Thyroid gland (tissue), 4 donors: ENCODE measurements around the gene PCCA.

ENCODE experiments used
- POLR2A ChIP-seq, 2 donors: fragments of 450-650 bp; IDR thresholded peaks; one replicate each; pipeline ENCODE4 v1.6.1; 2017; ENCODE audit warnings: antibody characterized with exemption in 2 of 2, mild to moderate bottlenecking in 2 of 2, moderate library complexity in 1 of 2
- TF ChIP-seq, protein P1 (sequence below), 6 experiments: fragments of 200-600 bp in 3 of 6; fragments of 450-650 bp in 3 of 6; sonication (generic) in 3 of 6; IDR thresholded peaks; one replicate each; pipeline ENCODE4 v1.5.1; 2016 to 2019; ENCODE audit warnings: antibody characterized with exemption in 6 of 6, mild to moderate bottlenecking in 2 of 6, inconsistent platforms in 1 of 6, moderate library complexity in 1 of 6

DNA sequence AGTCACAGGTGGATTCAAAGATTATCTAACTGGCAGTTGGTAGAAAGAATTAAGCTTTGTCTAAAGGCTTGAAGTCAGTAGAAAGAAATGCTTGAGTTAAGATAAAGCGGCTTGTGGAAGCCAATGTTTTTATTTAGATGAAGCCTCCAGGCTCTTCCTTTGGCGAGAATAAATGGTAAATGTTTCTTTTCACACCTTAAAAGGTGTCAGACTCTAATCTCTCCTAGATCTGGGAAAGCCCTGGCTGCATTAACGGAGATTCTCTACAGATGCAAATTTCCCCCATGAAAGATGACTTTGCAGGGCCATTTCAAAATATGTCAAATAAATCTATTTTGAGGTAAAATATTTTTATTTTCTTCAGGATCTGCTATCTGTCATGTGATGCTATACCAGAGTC, 37.8 kb upstream of the PCCA start:
- no peak for TF ChIP-seq POLR2A (IDR thresholded peaks at IDR 0.05)
- TF ChIP-seq, protein P1, sequence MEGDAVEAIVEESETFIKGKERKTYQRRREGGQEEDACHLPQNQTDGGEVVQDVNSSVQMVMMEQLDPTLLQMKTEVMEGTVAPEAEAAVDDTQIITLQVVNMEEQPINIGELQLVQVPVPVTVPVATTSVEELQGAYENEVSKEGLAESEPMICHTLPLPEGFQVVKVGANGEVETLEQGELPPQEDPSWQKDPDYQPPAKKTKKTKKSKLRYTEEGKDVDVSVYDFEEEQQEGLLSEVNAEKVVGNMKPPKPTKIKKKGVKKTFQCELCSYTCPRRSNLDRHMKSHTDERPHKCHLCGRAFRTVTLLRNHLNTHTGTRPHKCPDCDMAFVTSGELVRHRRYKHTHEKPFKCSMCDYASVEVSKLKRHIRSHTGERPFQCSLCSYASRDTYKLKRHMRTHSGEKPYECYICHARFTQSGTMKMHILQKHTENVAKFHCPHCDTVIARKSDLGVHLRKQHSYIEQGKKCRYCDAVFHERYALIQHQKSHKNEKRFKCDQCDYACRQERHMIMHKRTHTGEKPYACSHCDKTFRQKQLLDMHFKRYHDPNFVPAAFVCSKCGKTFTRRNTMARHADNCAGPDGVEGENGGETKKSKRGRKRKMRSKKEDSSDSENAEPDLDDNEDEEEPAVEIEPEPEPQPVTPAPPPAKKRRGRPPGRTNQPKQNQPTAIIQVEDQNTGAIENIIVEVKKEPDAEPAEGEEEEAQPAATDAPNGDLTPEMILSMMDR (IDR thresholded peaks at IDR 0.05): no peak
